H9 (cell line): ENCODE data around the gene SIGLEC8. TPM values are rescaled to one million over a fixed set of nuclear protein-coding genes. Genes with fewer than 3 reads are reported as not detected.
"Not testable (repeated sequence)": the region's sequence is repeated elsewhere in the genome, so short reads cannot be mapped to it uniquely, and the experiment has no call there.

Experiments
- DNase-seq: peaks from one replicate; pipeline ENCODE4 v3.0.0-alpha.2; 2017
- H2AFZ ChIP-seq: one replicate; pipeline ENCODE4 v1.6.1; 2013; ENCODE audit warnings: mild to moderate bottlenecking, low read length, control low read depth, moderate library complexity
- H2AK5ac ChIP-seq: 2 replicates; pipeline ENCODE4 v1.6.1; 2013; ENCODE audit warnings: low read length, control low read depth, mixed read lengths; ENCODE audit not compliant: insufficient read length
- H2BK120ac ChIP-seq: one replicate; pipeline ENCODE4 v1.6.1; 2013; ENCODE audit warnings: low read depth, mild to moderate bottlenecking, low read length, control low read depth, inconsistent platforms; ENCODE audit not compliant: poor library complexity, severe bottlenecking
- H2BK12ac ChIP-seq: 2 replicates; pipeline ENCODE4 v1.6.1; 2013; ENCODE audit warnings: low read length, control low read depth, mixed read lengths, low read depth; ENCODE audit not compliant: insufficient read length
- H2BK15ac ChIP-seq: 2 replicates; pipeline ENCODE4 v1.6.1; 2013; ENCODE audit warnings: low read depth, low read length, control low read depth
- H2BK20ac ChIP-seq: one replicate; pipeline ENCODE4 v1.6.1; 2013; ENCODE audit warnings: low read depth, mild to moderate bottlenecking, low read length, control low read depth, inconsistent platforms; ENCODE audit not compliant: poor library complexity, severe bottlenecking
- H2BK5ac ChIP-seq: 2 replicates; pipeline ENCODE4 v1.6.1; 2013; ENCODE audit warnings: low read length, control low read depth, mixed read lengths; ENCODE audit not compliant: insufficient read length
- H3K14ac ChIP-seq: 2 replicates; pipeline ENCODE4 v1.6.1; 2013; ENCODE audit warnings: low read length, control low read depth; ENCODE audit not compliant: insufficient read depth
- H3K18ac ChIP-seq: 2 replicates; pipeline ENCODE4 v1.6.1; 2013; ENCODE audit warnings: low read depth, mild to moderate bottlenecking, mixed read lengths, low read length, control low read depth; ENCODE audit not compliant: insufficient read length
- H3K23ac ChIP-seq: 2 replicates; pipeline ENCODE4 v1.6.1; 2013; ENCODE audit warnings: low read length, control low read depth, mixed read lengths, low read depth; ENCODE audit not compliant: insufficient read length
- H3K23me2 ChIP-seq: 2 replicates; pipeline ENCODE4 v1.6.1; 2013; ENCODE audit warnings: low read depth, mild to moderate bottlenecking, mixed read lengths, low read length, control low read depth; ENCODE audit not compliant: insufficient read length, poor library complexity, severe bottlenecking
- H3K27ac ChIP-seq: 2 replicates; pipeline ENCODE4 v1.5.1; 2013; ENCODE audit warnings: low read length, control low read depth, mixed read lengths, low read depth; ENCODE audit not compliant: insufficient read length
- H3K27me3 ChIP-seq: 2 replicates; pipeline ENCODE4 v1.6.1; 2013; ENCODE audit warnings: low read length, control low read depth, inconsistent platforms; ENCODE audit not compliant: insufficient read depth
- H3K4ac ChIP-seq: 2 replicates; pipeline ENCODE4 v1.6.1; 2013; ENCODE audit warnings: low read depth, mild to moderate bottlenecking, control low read depth, inconsistent platforms, low read length, moderate library complexity
- H3K4me1 ChIP-seq: 2 replicates; pipeline ENCODE4 v1.6.1; 2013; ENCODE audit warnings: low read length, control low read depth, inconsistent platforms; ENCODE audit not compliant: insufficient read depth
- H3K4me2 ChIP-seq: 2 replicates; pipeline ENCODE4 v1.6.1; 2013; ENCODE audit warnings: low read length, control low read depth, mixed read lengths; ENCODE audit not compliant: insufficient read length, insufficient read depth
- H3K56ac ChIP-seq: 2 replicates; pipeline ENCODE4 v1.6.1; 2013; ENCODE audit warnings: low read depth, mild to moderate bottlenecking, mixed read lengths, low read length, control low read depth; ENCODE audit not compliant: insufficient read length
- H3K79me1 ChIP-seq: 2 replicates; pipeline ENCODE4 v1.6.1; 2013; ENCODE audit warnings: low read depth, mild to moderate bottlenecking, moderate library complexity, low read length, control low read depth, inconsistent platforms; ENCODE audit not compliant: insufficient read depth, poor library complexity, severe bottlenecking
- H3K79me2 ChIP-seq: 2 replicates; pipeline ENCODE4 v1.6.1; 2013; ENCODE audit warnings: low read length, control low read depth, inconsistent platforms; ENCODE audit not compliant: insufficient read depth
- H3K9ac ChIP-seq: 2 replicates; pipeline ENCODE4 v1.6.1; 2013; ENCODE audit warnings: low read length, control low read depth, mixed read lengths; ENCODE audit not compliant: insufficient read length; ENCODE audit errors: extremely low read depth
- H3K9me3 ChIP-seq: one replicate; pipeline ENCODE4 v1.6.1; 2013; ENCODE audit warnings: low read depth, low read length, inconsistent platforms; ENCODE audit not compliant: control insufficient read depth
- H3T11ph ChIP-seq: one replicate; pipeline ENCODE4 v1.6.1; 2013; ENCODE audit warnings: mild to moderate bottlenecking, low read length, control low read depth, inconsistent platforms
- H4K20me1 ChIP-seq: one replicate; pipeline ENCODE4 v1.6.1; 2013; ENCODE audit not compliant: control insufficient read depth, insufficient read length, insufficient read depth
- H4K5ac ChIP-seq: 2 replicates; pipeline ENCODE4 v1.6.1; 2013; ENCODE audit warnings: low read depth, mild to moderate bottlenecking, mixed read lengths, low read length, control low read depth; ENCODE audit not compliant: insufficient read length
- H4K8ac ChIP-seq: replicated peaks from 2 replicates; pipeline ENCODE4 v1.6.1; 2013; ENCODE audit warnings: low read length, control low read depth, mixed read lengths, low read depth; ENCODE audit not compliant: insufficient read length
- H4K91ac ChIP-seq: 2 replicates; pipeline ENCODE4 v1.6.1; 2013; ENCODE audit warnings: low read depth, mild to moderate bottlenecking, moderate library complexity, mixed read lengths, low read length, control low read depth; ENCODE audit not compliant: insufficient read length
- H3K27ac Mint-ChIP-seq, 3 experiments: 2 replicates in 2 of 3; 3 replicates in 1 of 3; pipeline ENCODE4 v1.8.0; 2020 to 2021; ENCODE audit warnings: mixed read lengths in 3 of 3, mild to moderate bottlenecking in 1 of 3, moderate library complexity in 1 of 3
- H3K27me3 Mint-ChIP-seq: 2 replicates; pipeline ENCODE4 v1.8.0; 2021; ENCODE audit warnings: low read depth, mild to moderate bottlenecking, moderate library complexity, mixed read lengths
- H3K36me3 Mint-ChIP-seq, 3 experiments: 2 replicates in 2 of 3; 3 replicates in 1 of 3; pipeline ENCODE4 v1.8.0; 2020 to 2021; ENCODE audit warnings: low read depth in 3 of 3, mixed read lengths in 3 of 3; ENCODE audit not compliant: insufficient read depth in 1 of 3
- H3K4me1 Mint-ChIP-seq, 2 experiments: 2 replicates each; pipeline ENCODE4 v1.8.0; 2020; ENCODE audit warnings: mixed read lengths in 2 of 2
- H3K4me3 Mint-ChIP-seq, 2 experiments: 2 replicates in 1 of 2; 3 replicates in 1 of 2; pipeline ENCODE4 v1.8.0; 2020 to 2021; ENCODE audit warnings: mild to moderate bottlenecking in 2 of 2, mixed read lengths in 2 of 2, moderate library complexity in 1 of 2
- H3K9me3 Mint-ChIP-seq, 2 experiments: 2 replicates in 1 of 2; 3 replicates in 1 of 2; pipeline ENCODE4 v1.8.0; 2020; ENCODE audit warnings: mild to moderate bottlenecking in 2 of 2, mixed read lengths in 2 of 2, moderate library complexity in 1 of 2
- CTCF ChIP-seq: fragments of 200-600 bp; sonication (generic); conservative IDR thresholded peaks from 3 replicates; pipeline ENCODE4 v1.8.0; 2021; ENCODE audit warnings: antibody characterized with exemption, mild to moderate bottlenecking
- whole genome bisulfite sequencing: extraction: QIAGEN DNeasy Blood & Tissue Kit; methylation state at CpG from one replicate; pipeline ENCODE4 v1.1.7; 2013; ENCODE audit warnings: missing lambda C conversion rate, low lambda C conversion rate, mixed read lengths; ENCODE audit not compliant: insufficient read length; ENCODE audit errors: extremely low coverage; 5-methylcytosine and 5-hydroxymethylcytosine counted together
- total RNA-seq: library from RNA; stranded (reverse); gene quantifications from 2 replicates; pipeline ENCODE4 v1.2.1, GENCODE V29; 2021

Gene SIGLEC8
- total RNA-seq, 1 experiment from 2014 or later, result not detected

GRCh38 chr19:51448011-51448410 lies 10.2 kb downstream of the SIGLEC8 start:
- no peak overlapping the region for H3T11ph ChIP-seq
- H3K27ac ChIP-seq, result no peak overlapping the region
- no peak overlapping the region; the same call in 1 of the 2 replicates for H2BK15ac ChIP-seq
- no peaks in the 10 kb centered on the region for H3K27me3 ChIP-seq
- no peak overlapping the region for H2AK5ac ChIP-seq
- H3K79me1 ChIP-seq, result no peaks in the 10 kb centered on the region
- no peak overlapping the region for H3K18ac ChIP-seq
- no peak overlapping the region for H3K9ac ChIP-seq
- H2BK20ac ChIP-seq, result no peak overlapping the region
- Mint-ChIP-seq H3K4me1 (peaks cover 0 to 2% of the 10 kb centered on the region in 2 experiments; a peak in 1 of 4 replicates), H3K9me3 (peaks cover 29 to 76% of the 10 kb centered on the region in 2 experiments), H3K27me3 (peaks cover 55% of the 10 kb centered on the region), H3K36me3 (0 out of 7 replicates have a peak, but pooled peaks cover 0 to 5% (median 0%) of the 10 kb centered on the region in 3 experiments), H3K4me3 (no peak overlapping the region), H3K27ac (no peak overlapping the region)
- no peak overlapping the region for H4K91ac ChIP-seq
- H4K20me1 ChIP-seq, result peaks cover 3% of the 10 kb centered on the region
- no peak overlapping the region for H3K23ac ChIP-seq
- no peaks in the 10 kb centered on the region for H3K23me2 ChIP-seq
- H3K79me2 ChIP-seq, result no peaks in the 10 kb centered on the region
- TF ChIP-seq CTCF, result no peak
- no CpG with 5 or more reads among the region's 7 CpGs for WGBS
- H2BK120ac ChIP-seq, result no peak overlapping the region
- no peak for DNase-seq
- H2BK5ac ChIP-seq, result no peak overlapping the region
- no peak overlapping the region for H2BK12ac ChIP-seq
- H3K9me3 ChIP-seq, result no peaks in the 10 kb centered on the region
- H4K8ac ChIP-seq, result no peak overlapping the region
- H3K4ac ChIP-seq, result no peak overlapping the region
- H3K4me1 ChIP-seq, result no peaks in the 10 kb centered on the region
- no peak overlapping the region for H2AFZ ChIP-seq
- no peak overlapping the region for H4K5ac ChIP-seq
- H3K14ac ChIP-seq, result no peak overlapping the region
- H3K56ac ChIP-seq, result no peak overlapping the region
- H3K4me2 ChIP-seq, result no peak overlapping the region

- H3K79me1 ChIP-seq, DNase-seq, H3K4me3 Mint-ChIP-seq, H2BK15ac ChIP-seq, H3K79me2 ChIP-seq, H2BK12ac ChIP-seq, H3K4me1 Mint-ChIP-seq, H3T11ph ChIP-seq, H3K18ac ChIP-seq, H3K36me3 Mint-ChIP-seq, H4K8ac ChIP-seq, H2AFZ ChIP-seq, H4K91ac ChIP-seq, H3K56ac ChIP-seq, H3K27me3 ChIP-seq, H4K5ac ChIP-seq, H3K4ac ChIP-seq, H2BK120ac ChIP-seq, H3K27ac Mint-ChIP-seq, H3K4me1 ChIP-seq, H2BK20ac ChIP-seq, H3K4me2 ChIP-seq, H3K23me2 ChIP-seq, H3K27ac ChIP-seq, H3K23ac ChIP-seq, H3K9ac ChIP-seq, H2AK5ac ChIP-seq, H3K14ac ChIP-seq, H3K9me3 ChIP-seq, H2BK5ac ChIP-seq, H4K20me1 ChIP-seq: not testable (repeated sequence)
- H3K9me3 Mint-ChIP-seq, result peaks cover 29 to 75% of the 10 kb centered on the region in 2 experiments
- H3K27me3 Mint-ChIP-seq, result peaks cover 60% of the 10 kb centered on the region
- no CpG with 5 or more reads among the region's 3 CpGs for WGBS
Observed at GRCh38 chr19:51447510-51447909, 10.7 kb downstream of the SIGLEC8 start.
